Fibroblast of peridontal ligament (primary cell): ENCODE measurements around the gene LARP1.
"Not testable (repeated sequence)": the region's sequence is repeated elsewhere in the genome, so short reads cannot be mapped to it uniquely, and the experiment has no call there.

Source experiments
- DNase-seq: peaks from one replicate; pipeline ENCODE4 v3.0.0-alpha.2; 2010; ENCODE audit errors: extremely low read depth

The LARP1 gene

GRCh38 chr5:154793599-154794524 is 38.7 kb downstream of the LARP1 start:
- no peak for DNase-seq

GRCh38 chr5:154794525-154795234 is 39.5 kb downstream of the LARP1 start:
- peak; percentile 28 for DNase-seq

- DNase-seq = peak; percentile 38
Measured at GRCh38 chr5:154795235-154795596, 40.0 kb downstream of the LARP1 start.

- peak; percentile 30 for DNase-seq
Measured at GRCh38 chr5:154797762-154798161, 42.6 kb downstream of the LARP1 start.

- DNase-seq = no peak
Measured at GRCh38 chr5:154800582-154800981, 45.4 kb downstream of the LARP1 start.

- peak; percentile 32 for DNase-seq
Measured at GRCh38 chr5:154801083-154801482, 45.9 kb downstream of the LARP1 start.

GRCh38 chr5:154802050-154802449 is 46.9 kb downstream of the LARP1 start:
- DNase-seq = no peak

GRCh38 chr5:154806176-154806575 is 51.0 kb downstream of the LARP1 start:
- no peak for DNase-seq

- DNase-seq = no peak
Measured at GRCh38 chr5:154811239-154811638, 56.1 kb downstream of the LARP1 start.

GRCh38 chr5:154811653-154812465 is 56.7 kb downstream of the LARP1 start:
- DNase-seq = peak; percentile 83

- no peak for DNase-seq
Measured at GRCh38 chr5:154813158-154813557, 58.0 kb downstream of the LARP1 start.

- no peak for DNase-seq
Measured at GRCh38 chr5:154813736-154814135, 58.6 kb downstream of the LARP1 start.

- DNase-seq = no peak
Measured at GRCh38 chr5:154815025-154815424, 59.8 kb downstream of the LARP1 start.

- no peak for DNase-seq
Measured at GRCh38 chr5:154815684-154816247, 60.6 kb downstream of the LARP1 start.

- DNase-seq = no peak
Measured at GRCh38 chr5:154816891-154817492, 61.8 kb downstream of the LARP1 start.

- no peak for DNase-seq
Measured at GRCh38 chr5:154817815-154818214, 62.6 kb downstream of the LARP1 start.

GRCh38 chr5:154818471-154819116 is 63.4 kb downstream of the LARP1 start:
- no peak for DNase-seq

- no peak for DNase-seq
Measured at GRCh38 chr5:154819546-154819945, 64.4 kb downstream of the LARP1 start.

GRCh38 chr5:154820383-154820782 is 65.2 kb downstream of the LARP1 start:
- DNase-seq = no peak

GRCh38 chr5:154822896-154823295 is 67.7 kb downstream of the LARP1 start:
- DNase-seq = not testable (repeated sequence)

- no peak for DNase-seq
Measured at GRCh38 chr5:154823605-154824004, 68.4 kb downstream of the LARP1 start.
